ENCODE measurements around the gene DBNL. TPM values are rescaled to one million over a fixed set of nuclear protein-coding genes. Genes with fewer than 3 reads are reported as not detected.

Gene DBNL
- total and polyA plus RNA-seq, 4 donors: 26.1 to 60.2 (median 41.5) TPM

DNA sequence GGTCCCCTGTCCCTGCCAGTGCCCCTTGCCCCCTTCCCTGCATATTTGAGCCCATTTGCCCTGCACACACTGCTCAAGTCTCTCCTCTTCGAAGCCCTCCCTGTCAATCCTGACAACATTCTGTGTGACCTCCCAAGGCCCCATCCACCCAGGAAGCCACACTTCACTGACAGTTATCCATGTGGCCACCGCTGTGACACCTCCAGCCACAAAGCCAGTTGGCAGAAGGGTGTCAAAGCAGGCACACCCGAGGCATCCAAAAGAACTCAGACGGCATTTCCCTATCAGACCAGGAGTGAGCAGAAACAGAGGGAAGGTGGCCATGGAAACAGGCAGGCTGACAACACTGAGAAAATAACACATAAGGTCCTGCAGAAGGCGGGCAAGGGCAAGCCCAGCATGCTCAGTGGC is 33.2 kb downstream of the DBNL start:
- no peak overlapping the region for H3K9ac ChIP-seq (ENCODE audit: low read depth in 1 of 2, low read length in 2 of 2)
- no peak overlapping the region for H3K4me3 ChIP-seq (ENCODE audit: low read depth in 1 of 3, low read length in 3 of 3)
- no peak for DNase-seq (ENCODE audit: low spot score)
- peaks cover 7 to 39% (median 15%) of the 10 kb centered on the region in 4 donors for H3K36me3 ChIP-seq (ENCODE audit: control insufficient read depth in 4 of 4, insufficient read depth in 3 of 4, low read depth in 1 of 4, low read length in 3 of 4)
- peaks cover 25 to 71% (median 50%) of the 10 kb centered on the region in 4 donors for H3K4me1 ChIP-seq (ENCODE audit: control insufficient read depth in 4 of 4, insufficient read depth in 4 of 4, low read length in 3 of 4)
- no peaks in the 10 kb centered on the region for H3K9me3 ChIP-seq (ENCODE audit: control insufficient read depth in 4 of 4, low read length in 3 of 4)
- peak overlapping the region in 1 of 2 donors; percentile 31 for H3K27ac ChIP-seq (ENCODE audit: low read depth in 1 of 2, low read length in 2 of 2)
- TF ChIP-seq FOXA2 (IDR thresholded peaks at IDR 0.05) (no peak), YY1 (IDR thresholded peaks at IDR 0.05) (no peak), JUND (IDR thresholded peaks at IDR 0.05) (no peak), RAD21 (IDR thresholded peaks at IDR 0.05) (no peak), NR2F2 (IDR thresholded peaks at IDR 0.05) (no peak), RXRA (IDR thresholded peaks at IDR 0.05) (no peak), FOXA1 (IDR thresholded peaks at IDR 0.05) (no peak), HNF4G (IDR thresholded peaks at IDR 0.05) (no peak), SP1 (IDR thresholded peaks at IDR 0.05) (no peak), TAF1 (conservative IDR thresholded peaks at IDR 0.05) (no peak), HNF4A (conservative IDR thresholded peaks at IDR 0.05) (no peak), EGR1 (IDR thresholded peaks at IDR 0.05; ENCODE audit: low read depth in 2 of 2) (no peak), GABPA (IDR thresholded peaks at IDR 0.05 in 1 of 2, conservative IDR thresholded peaks at IDR 0.05 in 1 of 2) (no peak)
- TF ChIP-seq, protein P1, sequence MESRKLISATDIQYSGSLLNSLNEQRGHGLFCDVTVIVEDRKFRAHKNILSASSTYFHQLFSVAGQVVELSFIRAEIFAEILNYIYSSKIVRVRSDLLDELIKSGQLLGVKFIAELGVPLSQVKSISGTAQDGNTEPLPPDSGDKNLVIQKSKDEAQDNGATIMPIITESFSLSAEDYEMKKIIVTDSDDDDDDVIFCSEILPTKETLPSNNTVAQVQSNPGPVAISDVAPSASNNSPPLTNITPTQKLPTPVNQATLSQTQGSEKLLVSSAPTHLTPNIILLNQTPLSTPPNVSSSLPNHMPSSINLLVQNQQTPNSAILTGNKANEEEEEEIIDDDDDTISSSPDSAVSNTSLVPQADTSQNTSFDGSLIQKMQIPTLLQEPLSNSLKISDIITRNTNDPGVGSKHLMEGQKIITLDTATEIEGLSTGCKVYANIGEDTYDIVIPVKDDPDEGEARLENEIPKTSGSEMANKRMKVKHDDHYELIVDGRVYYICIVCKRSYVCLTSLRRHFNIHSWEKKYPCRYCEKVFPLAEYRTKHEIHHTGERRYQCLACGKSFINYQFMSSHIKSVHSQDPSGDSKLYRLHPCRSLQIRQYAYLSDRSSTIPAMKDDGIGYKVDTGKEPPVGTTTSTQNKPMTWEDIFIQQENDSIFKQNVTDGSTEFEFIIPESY (IDR thresholded peaks at IDR 0.05): no peak
- TF ChIP-seq, protein P2, sequence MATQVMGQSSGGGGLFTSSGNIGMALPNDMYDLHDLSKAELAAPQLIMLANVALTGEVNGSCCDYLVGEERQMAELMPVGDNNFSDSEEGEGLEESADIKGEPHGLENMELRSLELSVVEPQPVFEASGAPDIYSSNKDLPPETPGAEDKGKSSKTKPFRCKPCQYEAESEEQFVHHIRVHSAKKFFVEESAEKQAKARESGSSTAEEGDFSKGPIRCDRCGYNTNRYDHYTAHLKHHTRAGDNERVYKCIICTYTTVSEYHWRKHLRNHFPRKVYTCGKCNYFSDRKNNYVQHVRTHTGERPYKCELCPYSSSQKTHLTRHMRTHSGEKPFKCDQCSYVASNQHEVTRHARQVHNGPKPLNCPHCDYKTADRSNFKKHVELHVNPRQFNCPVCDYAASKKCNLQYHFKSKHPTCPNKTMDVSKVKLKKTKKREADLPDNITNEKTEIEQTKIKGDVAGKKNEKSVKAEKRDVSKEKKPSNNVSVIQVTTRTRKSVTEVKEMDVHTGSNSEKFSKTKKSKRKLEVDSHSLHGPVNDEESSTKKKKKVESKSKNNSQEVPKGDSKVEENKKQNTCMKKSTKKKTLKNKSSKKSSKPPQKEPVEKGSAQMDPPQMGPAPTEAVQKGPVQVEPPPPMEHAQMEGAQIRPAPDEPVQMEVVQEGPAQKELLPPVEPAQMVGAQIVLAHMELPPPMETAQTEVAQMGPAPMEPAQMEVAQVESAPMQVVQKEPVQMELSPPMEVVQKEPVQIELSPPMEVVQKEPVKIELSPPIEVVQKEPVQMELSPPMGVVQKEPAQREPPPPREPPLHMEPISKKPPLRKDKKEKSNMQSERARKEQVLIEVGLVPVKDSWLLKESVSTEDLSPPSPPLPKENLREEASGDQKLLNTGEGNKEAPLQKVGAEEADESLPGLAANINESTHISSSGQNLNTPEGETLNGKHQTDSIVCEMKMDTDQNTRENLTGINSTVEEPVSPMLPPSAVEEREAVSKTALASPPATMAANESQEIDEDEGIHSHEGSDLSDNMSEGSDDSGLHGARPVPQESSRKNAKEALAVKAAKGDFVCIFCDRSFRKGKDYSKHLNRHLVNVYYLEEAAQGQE (IDR thresholded peaks at IDR 0.05): no peak
- TF ChIP-seq, protein P3, sequence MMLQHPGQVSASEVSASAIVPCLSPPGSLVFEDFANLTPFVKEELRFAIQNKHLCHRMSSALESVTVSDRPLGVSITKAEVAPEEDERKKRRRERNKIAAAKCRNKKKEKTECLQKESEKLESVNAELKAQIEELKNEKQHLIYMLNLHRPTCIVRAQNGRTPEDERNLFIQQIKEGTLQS (IDR thresholded peaks at IDR 0.05): no peak
- TF ChIP-seq, protein P4, sequence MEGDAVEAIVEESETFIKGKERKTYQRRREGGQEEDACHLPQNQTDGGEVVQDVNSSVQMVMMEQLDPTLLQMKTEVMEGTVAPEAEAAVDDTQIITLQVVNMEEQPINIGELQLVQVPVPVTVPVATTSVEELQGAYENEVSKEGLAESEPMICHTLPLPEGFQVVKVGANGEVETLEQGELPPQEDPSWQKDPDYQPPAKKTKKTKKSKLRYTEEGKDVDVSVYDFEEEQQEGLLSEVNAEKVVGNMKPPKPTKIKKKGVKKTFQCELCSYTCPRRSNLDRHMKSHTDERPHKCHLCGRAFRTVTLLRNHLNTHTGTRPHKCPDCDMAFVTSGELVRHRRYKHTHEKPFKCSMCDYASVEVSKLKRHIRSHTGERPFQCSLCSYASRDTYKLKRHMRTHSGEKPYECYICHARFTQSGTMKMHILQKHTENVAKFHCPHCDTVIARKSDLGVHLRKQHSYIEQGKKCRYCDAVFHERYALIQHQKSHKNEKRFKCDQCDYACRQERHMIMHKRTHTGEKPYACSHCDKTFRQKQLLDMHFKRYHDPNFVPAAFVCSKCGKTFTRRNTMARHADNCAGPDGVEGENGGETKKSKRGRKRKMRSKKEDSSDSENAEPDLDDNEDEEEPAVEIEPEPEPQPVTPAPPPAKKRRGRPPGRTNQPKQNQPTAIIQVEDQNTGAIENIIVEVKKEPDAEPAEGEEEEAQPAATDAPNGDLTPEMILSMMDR (IDR thresholded peaks at IDR 0.05; ENCODE audit: low read depth, low read length, missing input control): no peak
- 88% methylated on average over 5 of the region's 5 CpGs for WGBS
- no peaks in the 10 kb centered on the region for H3K27me3 ChIP-seq (ENCODE audit: control insufficient read depth in 4 of 4, insufficient read depth in 4 of 4, low read length in 3 of 4)

DNA sequence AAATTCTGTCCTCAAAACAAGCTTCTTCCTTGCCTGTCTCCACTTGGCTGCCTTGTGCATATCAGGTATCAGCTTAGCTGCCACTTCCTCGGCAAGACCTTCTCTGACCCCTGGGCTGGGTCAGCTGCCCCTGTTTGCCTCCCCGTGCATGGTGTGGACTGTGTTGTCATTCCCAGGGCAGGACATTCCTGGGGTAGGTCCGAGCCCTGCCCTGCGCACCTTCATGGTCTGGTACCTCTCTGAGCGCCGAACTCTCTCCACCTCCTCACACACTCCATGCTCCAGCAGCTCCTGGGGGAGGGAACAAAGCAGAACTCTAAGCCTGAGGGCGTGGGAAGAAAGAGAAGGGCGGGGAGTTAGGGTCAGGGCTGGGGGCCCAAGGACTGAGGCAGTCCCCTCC is 34.0 kb downstream of the DBNL start:
- no peak for DNase-seq (ENCODE audit: low spot score)
- no peaks in the 10 kb centered on the region for H3K9me3 ChIP-seq (ENCODE audit: control insufficient read depth in 4 of 4, low read length in 3 of 4)
- H3K36me3 ChIP-seq (ENCODE audit: control insufficient read depth in 4 of 4, insufficient read depth in 3 of 4, low read depth in 1 of 4, low read length in 3 of 4): peaks cover 5 to 37% (median 15%) of the 10 kb centered on the region in 4 donors
- H3K27me3 ChIP-seq (ENCODE audit: control insufficient read depth in 4 of 4, insufficient read depth in 4 of 4, low read length in 3 of 4): no peaks in the 10 kb centered on the region
- H3K4me3 ChIP-seq (ENCODE audit: low read depth in 1 of 3, low read length in 3 of 3): no peak overlapping the region
- H3K4me1 ChIP-seq (ENCODE audit: control insufficient read depth in 4 of 4, insufficient read depth in 4 of 4, low read length in 3 of 4): peaks cover 16 to 66% (median 42%) of the 10 kb centered on the region in 4 donors
- H3K9ac ChIP-seq (ENCODE audit: low read depth in 1 of 2, low read length in 2 of 2): no peak overlapping the region
- 87% methylated on average over 8 of the region's 8 CpGs for WGBS
- no peak overlapping the region for H3K27ac ChIP-seq (ENCODE audit: low read depth in 1 of 2, low read length in 2 of 2)
- TF ChIP-seq EGR1 (IDR thresholded peaks at IDR 0.05; ENCODE audit: low read depth in 2 of 2) (no peak), RXRA (IDR thresholded peaks at IDR 0.05) (no peak), RAD21 (IDR thresholded peaks at IDR 0.05) (no peak), FOXA1 (IDR thresholded peaks at IDR 0.05) (no peak), JUND (IDR thresholded peaks at IDR 0.05) (no peak), FOXA2 (IDR thresholded peaks at IDR 0.05) (no peak), HNF4A (conservative IDR thresholded peaks at IDR 0.05) (no peak), TAF1 (conservative IDR thresholded peaks at IDR 0.05) (no peak)
- TF ChIP-seq, protein P3 (IDR thresholded peaks at IDR 0.05): no peak
- TF ChIP-seq, protein P5, sequence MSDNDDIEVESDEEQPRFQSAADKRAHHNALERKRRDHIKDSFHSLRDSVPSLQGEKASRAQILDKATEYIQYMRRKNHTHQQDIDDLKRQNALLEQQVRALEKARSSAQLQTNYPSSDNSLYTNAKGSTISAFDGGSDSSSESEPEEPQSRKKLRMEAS (IDR thresholded peaks at IDR 0.05): no peak
- TF ChIP-seq, protein P1 (IDR thresholded peaks at IDR 0.05): no peak
- TF ChIP-seq, protein P4 (IDR thresholded peaks at IDR 0.05; ENCODE audit: low read depth, low read length, missing input control): no peak

Measured in liver (tissue), 9 donors.